ENCODE measurements around the gene MYO1E.

MYO1E gene

GRCh38 chr15:59295261-59296001 lies 77.2 kb downstream of the MYO1E start:
- TF ChIP-seq POLR2AphosphoS5 (IDR thresholded peaks at IDR 0.05; ENCODE audit: borderline replicate concordance, low read depth, low read length) (no peak), FOXP2 (optimal IDR thresholded peaks at IDR 0.05; ENCODE audit: control extremely low read depth, extremely low read length, insufficient read depth) (no peak), EZH2 (IDR thresholded peaks at IDR 0.05) (no peak)
- Histone ChIP-seq H3K4me3 (no peak overlapping the region), H3K36me3 (ENCODE audit: insufficient read depth, low read length) (no peaks in the 10 kb centered on the region), H3K9me3 (ENCODE audit: low read depth, low read length) (no peaks in the 10 kb centered on the region), H3K27ac (no peak overlapping the region), H3K9ac (ENCODE audit: insufficient read length) (no peak overlapping the region)
- no peak for DNase-seq (ENCODE audit: low read depth, low spot score)

- H3K9ac ChIP-seq (ENCODE audit: insufficient read length) = no peak overlapping the region
- TF ChIP-seq FOXP2 (optimal IDR thresholded peaks at IDR 0.05; ENCODE audit: control extremely low read depth, extremely low read length, insufficient read depth) (no peak), EZH2 (IDR thresholded peaks at IDR 0.05) (no peak), POLR2AphosphoS5 (IDR thresholded peaks at IDR 0.05; ENCODE audit: borderline replicate concordance, low read depth, low read length) (no peak)
- H3K9me3 ChIP-seq (ENCODE audit: low read depth, low read length) = no peaks in the 10 kb centered on the region
- no peak overlapping the region for H3K4me3 ChIP-seq
- H3K36me3 ChIP-seq (ENCODE audit: insufficient read depth, low read length) = no peaks in the 10 kb centered on the region
- DNase-seq (ENCODE audit: low read depth, low spot score) = no peak
- no peak overlapping the region for H3K27ac ChIP-seq
Measured at GRCh38 chr15:59294574-59295260, 78.0 kb downstream of the MYO1E start.

GRCh38 chr15:59292442-59293151 lies 80.1 kb downstream of the MYO1E start:
- TF ChIP-seq POLR2AphosphoS5 (IDR thresholded peaks at IDR 0.05; ENCODE audit: borderline replicate concordance, low read depth, low read length) = no peak
- TF ChIP-seq FOXP2 (optimal IDR thresholded peaks at IDR 0.05; ENCODE audit: control extremely low read depth, extremely low read length, insufficient read depth) = no peak
- no peak for TF ChIP-seq EZH2 (IDR thresholded peaks at IDR 0.05)
- no peaks in the 10 kb centered on the region for H3K36me3 ChIP-seq (ENCODE audit: insufficient read depth, low read length)
- no peaks in the 10 kb centered on the region for H3K9me3 ChIP-seq (ENCODE audit: low read depth, low read length)
- H3K4me3 ChIP-seq = no peak overlapping the region
- no peak for DNase-seq (ENCODE audit: low read depth, low spot score)
- H3K9ac ChIP-seq (ENCODE audit: insufficient read length) = no peak overlapping the region
- H3K27ac ChIP-seq = no peak overlapping the region

- Histone ChIP-seq H3K9me3 (ENCODE audit: low read depth, low read length) (no peaks in the 10 kb centered on the region), H3K36me3 (ENCODE audit: insufficient read depth, low read length) (no peaks in the 10 kb centered on the region), H3K9ac (ENCODE audit: insufficient read length) (no peak overlapping the region), H3K27ac (no peak overlapping the region), H3K4me3 (no peak overlapping the region)
- DNase-seq (ENCODE audit: low read depth, low spot score) = no peak
- TF ChIP-seq EZH2 (IDR thresholded peaks at IDR 0.05) = no peak
- no peak for TF ChIP-seq POLR2AphosphoS5 (IDR thresholded peaks at IDR 0.05; ENCODE audit: borderline replicate concordance, low read depth, low read length)
- TF ChIP-seq FOXP2 (optimal IDR thresholded peaks at IDR 0.05; ENCODE audit: control extremely low read depth, extremely low read length, insufficient read depth) = no peak
Measured at GRCh38 chr15:59291213-59291549, 81.5 kb downstream of the MYO1E start.

GRCh38 chr15:59290295-59291212 lies 82.1 kb downstream of the MYO1E start:
- no peak overlapping the region for H3K9ac ChIP-seq (ENCODE audit: insufficient read length)
- no peak overlapping the region for H3K4me3 ChIP-seq
- H3K36me3 ChIP-seq (ENCODE audit: insufficient read depth, low read length) = no peaks in the 10 kb centered on the region
- no peak overlapping the region for H3K27ac ChIP-seq
- DNase-seq (ENCODE audit: low read depth, low spot score) = no peak
- TF ChIP-seq EZH2 (IDR thresholded peaks at IDR 0.05) (no peak), POLR2AphosphoS5 (IDR thresholded peaks at IDR 0.05; ENCODE audit: borderline replicate concordance, low read depth, low read length) (no peak), FOXP2 (optimal IDR thresholded peaks at IDR 0.05; ENCODE audit: control extremely low read depth, extremely low read length, insufficient read depth) (no peak)
- no peaks in the 10 kb centered on the region for H3K9me3 ChIP-seq (ENCODE audit: low read depth, low read length)

- H3K9me3 ChIP-seq (ENCODE audit: low read depth, low read length) = no peaks in the 10 kb centered on the region
- H3K4me3 ChIP-seq = no peak overlapping the region
- no peak for DNase-seq (ENCODE audit: low read depth, low spot score)
- no peaks in the 10 kb centered on the region for H3K36me3 ChIP-seq (ENCODE audit: insufficient read depth, low read length)
- H3K9ac ChIP-seq (ENCODE audit: insufficient read length) = no peak overlapping the region
- no peak for TF ChIP-seq EZH2 (IDR thresholded peaks at IDR 0.05)
- TF ChIP-seq FOXP2 (optimal IDR thresholded peaks at IDR 0.05; ENCODE audit: control extremely low read depth, extremely low read length, insufficient read depth) = no peak
- no peak for TF ChIP-seq POLR2AphosphoS5 (IDR thresholded peaks at IDR 0.05; ENCODE audit: borderline replicate concordance, low read depth, low read length)
- H3K27ac ChIP-seq = no peak overlapping the region
Measured at GRCh38 chr15:59289574-59289973, 83.1 kb downstream of the MYO1E start.

GRCh38 chr15:59283717-59284391 lies 88.8 kb downstream of the MYO1E start:
- H3K9ac ChIP-seq (ENCODE audit: insufficient read length) = no peak overlapping the region
- no peak overlapping the region for H3K4me3 ChIP-seq
- no peaks in the 10 kb centered on the region for H3K9me3 ChIP-seq (ENCODE audit: low read depth, low read length)
- no peak for DNase-seq (ENCODE audit: low read depth, low spot score)
- H3K27ac ChIP-seq = no peak overlapping the region
- H3K36me3 ChIP-seq (ENCODE audit: insufficient read depth, low read length) = no peaks in the 10 kb centered on the region
- TF ChIP-seq POLR2AphosphoS5 (IDR thresholded peaks at IDR 0.05; ENCODE audit: borderline replicate concordance, low read depth, low read length) (no peak), EZH2 (IDR thresholded peaks at IDR 0.05) (no peak), FOXP2 (optimal IDR thresholded peaks at IDR 0.05; ENCODE audit: control extremely low read depth, extremely low read length, insufficient read depth) (no peak)
